HG02981 (cell line): ENCODE data around the gene ABLIM2.
A peak's percentile ranks its signal among the peaks of the same experiment; 100 is the strongest.

Source experiments
- ATAC-seq: cut with Tn5 transposase; IDR thresholded peaks from one replicate; pipeline ENCODE4 v1.9.1; 2021; ENCODE audit warnings: mild to moderate bottlenecking, moderate library complexity; ENCODE audit not compliant: unreplicated experiment

Gene ABLIM2

GRCh38 chr4:8176547-8177399 lies 18.2 kb upstream of the ABLIM2 start:
- peak; percentile 69 for ATAC-seq

GRCh38 chr4:8175686-8176085 lies 17.1 kb upstream of the ABLIM2 start:
- no peak for ATAC-seq

DNA sequence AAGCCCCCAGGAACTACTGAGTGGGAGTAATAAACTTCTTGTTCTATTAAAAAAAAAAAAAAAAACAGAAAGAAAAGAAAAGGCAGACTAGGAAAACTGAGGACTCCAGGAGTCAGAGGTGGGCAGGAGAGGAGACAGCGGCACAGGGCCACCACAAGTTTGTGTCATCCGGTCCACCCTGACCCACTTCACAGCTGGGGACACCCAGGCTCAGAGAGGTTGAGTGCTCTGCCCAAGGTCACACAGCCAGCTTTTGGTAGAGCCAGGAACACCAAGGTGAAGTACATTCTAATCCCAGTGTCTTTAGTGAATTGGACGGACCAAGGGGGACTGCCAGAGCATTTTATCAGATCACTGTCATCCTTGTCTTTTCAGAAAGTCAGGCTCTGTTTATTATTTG lies 16.4 kb upstream of the ABLIM2 start:
- ATAC-seq: no peak

DNA sequence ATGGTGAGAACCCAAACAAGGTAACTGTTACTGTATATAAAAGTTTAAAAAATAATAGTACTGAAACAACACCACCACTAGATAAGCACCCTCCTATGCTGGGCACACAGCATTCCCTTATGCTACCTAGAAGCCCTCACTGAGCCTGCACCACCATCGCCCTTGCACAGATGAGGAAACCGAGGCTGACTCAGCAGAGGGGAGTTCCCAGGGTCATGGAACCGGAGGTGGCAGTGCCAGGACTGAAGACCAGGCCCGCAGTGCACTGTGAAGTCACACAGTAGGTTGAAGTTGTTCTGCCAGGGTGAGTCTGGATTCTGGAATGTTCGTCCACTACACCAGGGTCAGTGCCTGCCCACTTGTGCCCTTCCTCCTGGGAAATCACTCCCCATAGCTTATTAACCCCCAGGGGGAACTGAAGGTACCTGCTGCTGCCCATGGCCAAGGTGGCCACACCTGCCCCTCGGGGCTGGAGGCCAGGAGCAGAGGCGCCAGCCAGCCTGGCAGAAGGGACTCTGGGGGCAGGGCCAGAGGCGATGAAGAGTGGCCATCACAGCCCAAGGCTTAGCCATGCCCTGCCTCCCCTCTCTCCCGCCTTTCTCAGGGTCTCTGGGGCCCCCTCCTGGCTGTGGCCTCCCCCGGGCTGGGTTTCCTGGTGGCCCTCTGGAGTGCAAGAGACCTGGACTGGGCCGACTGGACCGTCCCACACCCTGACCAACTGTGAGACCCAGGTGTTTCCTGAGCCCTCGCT lies 15.1 kb upstream of the ABLIM2 start:
- no peak for ATAC-seq

- ATAC-seq: peak; percentile 54
Measured at GRCh38 chr4:8171984-8172924, 13.6 kb upstream of the ABLIM2 start.

DNA sequence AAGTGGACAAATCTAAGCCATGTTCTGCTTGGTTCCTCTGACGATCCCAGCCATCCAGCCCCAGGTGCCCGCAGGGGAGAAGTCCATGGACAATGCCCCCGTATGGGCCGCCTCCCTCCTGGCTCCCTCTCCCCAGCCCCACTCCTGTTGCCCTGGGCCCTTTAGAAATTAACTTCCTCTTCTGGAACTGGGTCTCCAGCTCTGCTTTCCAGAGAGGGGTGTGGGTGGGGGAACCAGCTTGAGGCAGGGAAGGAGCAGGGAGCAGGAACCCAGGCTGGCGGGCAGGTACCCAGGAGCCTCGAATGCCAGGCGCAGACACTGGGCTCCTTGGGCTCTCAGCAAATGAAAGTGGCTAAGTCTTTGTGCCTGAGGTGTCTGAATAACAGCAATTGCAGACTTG lies 12.7 kb upstream of the ABLIM2 start:
- ATAC-seq: no peak

- ATAC-seq: no peak
Measured at GRCh38 chr4:8170341-8170740, 11.7 kb upstream of the ABLIM2 start.

- ATAC-seq: no peak
Measured at GRCh38 chr4:8169763-8170162, 11.2 kb upstream of the ABLIM2 start.

DNA sequence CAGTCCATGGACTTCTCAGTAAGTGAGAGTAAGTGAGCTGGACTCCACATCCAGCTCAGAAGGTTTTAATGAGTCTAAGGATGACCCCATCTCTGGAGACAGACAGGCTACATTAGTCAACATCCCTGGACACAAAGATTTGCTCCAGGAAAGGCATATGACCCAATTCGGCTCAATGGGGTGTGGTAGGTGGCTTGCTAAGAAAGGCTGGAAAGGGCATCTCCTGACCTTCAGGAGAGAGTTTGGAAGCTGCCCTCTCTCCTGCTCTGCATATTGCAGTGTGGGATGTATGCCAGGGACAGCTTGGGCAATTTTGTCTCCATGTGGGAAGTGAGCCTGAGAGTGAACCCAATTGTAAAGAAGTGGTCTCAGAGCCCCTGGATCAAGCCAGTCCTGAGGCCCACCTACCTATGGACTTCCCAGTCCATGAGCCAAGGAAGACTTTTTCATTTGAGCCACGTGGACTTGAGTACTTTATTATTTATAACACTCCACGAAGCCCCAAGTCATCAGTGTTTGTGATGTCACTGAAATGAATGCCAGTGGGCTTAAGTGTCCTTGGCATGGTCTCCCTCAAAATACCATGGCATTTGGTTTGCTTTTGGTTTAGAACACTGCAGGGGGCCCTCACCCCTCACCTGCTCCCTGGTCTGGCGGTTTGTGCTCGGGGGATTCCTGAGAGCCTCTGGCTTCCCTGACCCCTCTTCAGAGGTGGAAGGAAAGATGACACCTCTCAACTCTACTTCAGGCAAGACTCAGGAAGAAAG lies 10.4 kb upstream of the ABLIM2 start:
- ATAC-seq: no peak

- no peak for ATAC-seq
Measured at GRCh38 chr4:8168232-8168631, 9.6 kb upstream of the ABLIM2 start.

DNA sequence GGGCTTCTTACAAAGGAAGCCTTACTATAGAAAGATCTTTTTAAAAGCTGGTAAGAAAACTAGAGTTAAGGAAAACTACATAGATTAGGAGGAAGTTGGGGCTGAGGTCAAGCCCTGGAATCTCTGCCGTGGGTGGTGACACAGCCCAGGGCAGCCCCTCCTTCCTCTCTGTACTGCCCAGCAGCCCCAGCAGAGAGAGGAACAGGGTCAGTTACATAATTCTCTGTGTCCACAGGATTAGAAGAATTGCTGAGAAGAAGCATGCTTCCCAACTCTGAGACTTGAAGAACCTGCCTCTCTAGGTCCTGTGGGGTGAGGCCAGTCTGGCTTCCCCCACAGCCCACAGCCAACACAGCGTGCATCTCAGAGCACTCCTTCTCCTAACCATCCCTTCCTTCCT lies 9.2 kb upstream of the ABLIM2 start:
- ATAC-seq: no peak

GRCh38 chr4:8167291-8167690 lies 8.7 kb upstream of the ABLIM2 start:
- ATAC-seq: no peak

- ATAC-seq: no peak
Measured at GRCh38 chr4:8165374-8165896, 6.8 kb upstream of the ABLIM2 start.

- no peak for ATAC-seq
Measured at GRCh38 chr4:8164687-8165086, 6.1 kb upstream of the ABLIM2 start.

GRCh38 chr4:8164194-8164565 lies 5.6 kb upstream of the ABLIM2 start:
- no peak for ATAC-seq

GRCh38 chr4:8163436-8164193 lies 5.0 kb upstream of the ABLIM2 start:
- no peak for ATAC-seq

GRCh38 chr4:8163026-8163425 lies 4.4 kb upstream of the ABLIM2 start:
- no peak for ATAC-seq

DNA sequence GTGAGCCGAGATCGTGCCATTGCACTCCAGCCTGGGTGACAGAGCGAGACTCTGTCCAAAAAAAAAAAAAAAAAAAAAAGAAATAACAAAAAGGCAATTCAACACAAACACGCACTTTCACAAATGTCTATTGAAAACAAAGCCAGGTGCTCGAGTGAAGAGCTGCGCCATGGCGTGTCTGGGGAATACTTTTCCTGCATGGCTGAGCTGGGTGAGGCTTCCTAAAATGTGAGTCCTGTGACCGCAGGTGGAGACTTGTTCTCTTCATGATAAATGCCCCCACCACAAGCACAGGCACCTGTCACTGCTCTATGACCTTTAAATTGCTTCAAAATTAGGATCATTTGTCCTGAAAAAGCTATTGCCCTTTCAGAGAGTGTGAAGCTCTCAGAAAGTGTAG lies 4.0 kb upstream of the ABLIM2 start:
- ATAC-seq: no peak

- ATAC-seq: no peak
Measured at GRCh38 chr4:8160572-8160971, 2.0 kb upstream of the ABLIM2 start.

GRCh38 chr4:8160233-8160560 lies 1.6 kb upstream of the ABLIM2 start:
- no peak for ATAC-seq
